Liver (tissue), 9 donors: ENCODE results near the gene ZNF146. TPM values are rescaled to one million over a fixed set of nuclear protein-coding genes. Genes with fewer than 3 reads are reported as not detected.

Source experiments
- DNase-seq: peaks from one replicate; pipeline ENCODE4 v3.0.0-alpha.2; 2017; ENCODE audit warnings: low spot score
- H3K27ac ChIP-seq, 2 donors: one replicate each; pipeline ENCODE4 v1.7.0; 2013; ENCODE audit warnings: inconsistent platforms in 2 of 2, low read length in 2 of 2, control low read depth in 1 of 2, low read depth in 1 of 2, mild to moderate bottlenecking in 1 of 2
- H3K27me3 ChIP-seq, 4 donors: one replicate each; pipeline versions ENCODE4 v1.6.1 to v1.7.0; 2013; ENCODE audit warnings: low read length in 3 of 4, inconsistent platforms in 1 of 4, mild to moderate bottlenecking in 1 of 4, moderate library complexity in 1 of 4; ENCODE audit not compliant: control insufficient read depth in 4 of 4, insufficient read depth in 4 of 4
- H3K36me3 ChIP-seq, 4 donors: one replicate each; pipeline versions ENCODE4 v1.6.1 to v1.7.0; 2013; ENCODE audit warnings: low read length in 3 of 4, mild to moderate bottlenecking in 3 of 4, low read depth in 1 of 4, moderate library complexity in 1 of 4; ENCODE audit not compliant: control insufficient read depth in 4 of 4, insufficient read depth in 3 of 4
- H3K4me1 ChIP-seq, 4 donors: one replicate each; pipeline versions ENCODE4 v1.6.1 to v1.7.0; 2013; ENCODE audit warnings: low read length in 3 of 4, mild to moderate bottlenecking in 3 of 4, moderate library complexity in 1 of 4; ENCODE audit not compliant: control insufficient read depth in 4 of 4, insufficient read depth in 4 of 4
- H3K4me3 ChIP-seq, 3 donors: one replicate each; pipeline versions ENCODE4 v1.6.1 to v1.7.0; 2013; ENCODE audit warnings: low read length in 3 of 3, control low read depth in 1 of 3, low read depth in 1 of 3, mild to moderate bottlenecking in 1 of 3
- H3K9ac ChIP-seq, 2 donors: one replicate each; pipeline ENCODE4 v1.7.0; 2013; ENCODE audit warnings: low read length in 2 of 2, mild to moderate bottlenecking in 2 of 2, moderate library complexity in 2 of 2, control low read depth in 1 of 2, low read depth in 1 of 2
- H3K9me3 ChIP-seq, 4 donors: one replicate each; pipeline versions ENCODE4 v1.6.1 to v1.7.0; 2013; ENCODE audit warnings: low read length in 3 of 4; ENCODE audit not compliant: control insufficient read depth in 4 of 4
- EGR1 ChIP-seq, 2 donors: IDR thresholded peaks; 2 replicates each; pipeline ENCODE4 v1.6.1; 2016 to 2018; ENCODE audit warnings: antibody characterized with exemption in 2 of 2, low read depth in 2 of 2
- FOXA1 ChIP-seq: IDR thresholded peaks from 2 replicates; pipeline ENCODE4 v1.6.1; 2016; ENCODE audit warnings: antibody characterized with exemption
- FOXA2 ChIP-seq: IDR thresholded peaks from 2 replicates; pipeline ENCODE4 v1.6.1; 2016; ENCODE audit warnings: antibody characterized with exemption
- GABPA ChIP-seq, 2 donors: IDR thresholded peaks in 1 of 2; conservative IDR thresholded peaks in 1 of 2; 2 replicates each; pipeline ENCODE4 v1.6.1; 2016; ENCODE audit warnings: antibody characterized with exemption in 2 of 2, mild to moderate bottlenecking in 1 of 2, moderate library complexity in 1 of 2
- HNF4A ChIP-seq, 2 donors: conservative IDR thresholded peaks; 2 replicates each; pipeline ENCODE4 v1.6.1; 2016; ENCODE audit warnings: antibody characterized with exemption in 2 of 2, mild to moderate bottlenecking in 2 of 2
- HNF4G ChIP-seq: IDR thresholded peaks from 2 replicates; pipeline ENCODE4 v1.6.1; 2016; ENCODE audit warnings: antibody characterized with exemption
- JUND ChIP-seq, 2 donors: IDR thresholded peaks; 2 replicates each; pipeline ENCODE4 v1.6.1; 2016; ENCODE audit warnings: antibody characterized with exemption in 2 of 2
- NR2F2 ChIP-seq: IDR thresholded peaks from 2 replicates; pipeline ENCODE4 v1.6.1; 2016; ENCODE audit warnings: antibody characterized with exemption
- RAD21 ChIP-seq, 2 donors: IDR thresholded peaks; 2 replicates each; pipeline ENCODE4 v1.6.1; 2016; ENCODE audit warnings: antibody characterized with exemption in 2 of 2, mild to moderate bottlenecking in 2 of 2
- RXRA ChIP-seq, 2 donors: IDR thresholded peaks; 2 replicates each; pipeline ENCODE4 v1.6.1; 2017 to 2018; ENCODE audit warnings: antibody characterized with exemption in 2 of 2, mild to moderate bottlenecking in 1 of 2
- SP1 ChIP-seq: IDR thresholded peaks from 2 replicates; pipeline ENCODE4 v1.6.1; 2018; ENCODE audit warnings: antibody characterized with exemption, mild to moderate bottlenecking
- YY1 ChIP-seq: IDR thresholded peaks from 2 replicates; pipeline ENCODE4 v1.6.1; 2016; ENCODE audit warnings: antibody characterized with exemption, mild to moderate bottlenecking
- WGBS: extraction: QIAGEN DNeasy Blood & Tissue Kit; methylation state at CpG from one replicate; pipeline ENCODE4 v1.1.7; 2013; 5-methylcytosine and 5-hydroxymethylcytosine counted together
- polyA plus RNA-seq, 2 donors: library from polyadenylated mRNA; stranded (reverse) in 1 of 2; unstranded in 1 of 2; fragments of 200-250 nt in 1 of 2; fragments of >200 nt in 1 of 2; fragmentation: Nextera tagmentation in 1 of 2; extraction: Ambion mirVana in 1 of 2; gene quantifications; one replicate each; pipeline versions ENCODE4 v1.2.1 to v1.2.3, GENCODE V29; 2013 to 2015
- total RNA-seq, 2 donors: library from RNA; depleted of rRNA; stranded (reverse); fragments of >200 nt; gene quantifications; one replicate each; pipeline ENCODE4 v1.2.3, GENCODE V29; 2014
- TF ChIP-seq, protein P1 (sequence below): IDR thresholded peaks from 2 replicates; pipeline ENCODE4 v1.6.1; 2016; ENCODE audit warnings: antibody characterized with exemption, mild to moderate bottlenecking
- TF ChIP-seq, protein P2 (sequence below): IDR thresholded peaks from 2 replicates; pipeline ENCODE4 v1.6.1; 2016; ENCODE audit warnings: antibody characterized with exemption
- TF ChIP-seq, protein P3 (sequence below): fragments of 150-350 bp; IDR thresholded peaks from 2 replicates; pipeline ENCODE4 v1.5.1; 2017; ENCODE audit warnings: improper control_type of control experiment, low read depth, low read length; ENCODE audit not compliant: missing input control
- TF ChIP-seq, protein P4 (sequence below): IDR thresholded peaks from 2 replicates; pipeline ENCODE4 v1.6.1; 2016; ENCODE audit warnings: antibody characterized with exemption
- donor health status: healthy.
- donor health status: healthy.
- donor health status: healthy.
- donor health status: healthy.
- donor health status: healthy.

ZNF146 gene
- total and polyA plus RNA-seq, 4 donors = 16.6 to 48.6 (median 24.1) TPM

DNA sequence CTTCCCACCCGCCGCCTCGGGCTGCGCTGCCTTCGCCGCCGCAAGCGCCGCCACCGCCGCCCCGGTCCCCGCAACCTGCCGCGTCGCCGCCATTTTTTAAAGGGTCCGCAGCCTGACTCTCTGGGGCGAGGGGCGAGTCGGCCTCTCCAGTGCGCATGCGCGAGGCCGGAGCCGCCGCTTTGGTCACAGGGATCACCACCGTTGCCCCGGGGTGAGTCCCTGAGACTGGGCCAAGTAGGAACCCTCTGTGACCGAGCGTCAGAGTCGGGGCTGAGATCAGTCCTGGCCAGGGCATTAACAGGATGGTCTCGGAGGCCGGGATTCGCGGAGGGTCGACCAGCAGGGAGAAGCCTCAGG, 42.6 kb downstream of the ZNF146 start:
- Histone ChIP-seq H3K36me3 (no peaks in the 10 kb centered on the region), H3K4me3 (peak overlapping the region in 2 of 3 donors; percentile 38 to 40), H3K27me3 (no peaks in the 10 kb centered on the region), H3K27ac (no peak overlapping the region), H3K4me1 (no peaks in the 10 kb centered on the region), H3K9ac (no peak overlapping the region), H3K9me3 (peaks cover 0 to 29% (median 10%) of the 10 kb centered on the region in 4 donors)
- TF ChIP-seq GABPA (IDR thresholded peaks at IDR 0.05 in 1 of 2, conservative IDR thresholded peaks at IDR 0.05 in 1 of 2) = no peak
- TF ChIP-seq HNF4A (conservative IDR thresholded peaks at IDR 0.05) = no peak
- TF ChIP-seq, protein P1, sequence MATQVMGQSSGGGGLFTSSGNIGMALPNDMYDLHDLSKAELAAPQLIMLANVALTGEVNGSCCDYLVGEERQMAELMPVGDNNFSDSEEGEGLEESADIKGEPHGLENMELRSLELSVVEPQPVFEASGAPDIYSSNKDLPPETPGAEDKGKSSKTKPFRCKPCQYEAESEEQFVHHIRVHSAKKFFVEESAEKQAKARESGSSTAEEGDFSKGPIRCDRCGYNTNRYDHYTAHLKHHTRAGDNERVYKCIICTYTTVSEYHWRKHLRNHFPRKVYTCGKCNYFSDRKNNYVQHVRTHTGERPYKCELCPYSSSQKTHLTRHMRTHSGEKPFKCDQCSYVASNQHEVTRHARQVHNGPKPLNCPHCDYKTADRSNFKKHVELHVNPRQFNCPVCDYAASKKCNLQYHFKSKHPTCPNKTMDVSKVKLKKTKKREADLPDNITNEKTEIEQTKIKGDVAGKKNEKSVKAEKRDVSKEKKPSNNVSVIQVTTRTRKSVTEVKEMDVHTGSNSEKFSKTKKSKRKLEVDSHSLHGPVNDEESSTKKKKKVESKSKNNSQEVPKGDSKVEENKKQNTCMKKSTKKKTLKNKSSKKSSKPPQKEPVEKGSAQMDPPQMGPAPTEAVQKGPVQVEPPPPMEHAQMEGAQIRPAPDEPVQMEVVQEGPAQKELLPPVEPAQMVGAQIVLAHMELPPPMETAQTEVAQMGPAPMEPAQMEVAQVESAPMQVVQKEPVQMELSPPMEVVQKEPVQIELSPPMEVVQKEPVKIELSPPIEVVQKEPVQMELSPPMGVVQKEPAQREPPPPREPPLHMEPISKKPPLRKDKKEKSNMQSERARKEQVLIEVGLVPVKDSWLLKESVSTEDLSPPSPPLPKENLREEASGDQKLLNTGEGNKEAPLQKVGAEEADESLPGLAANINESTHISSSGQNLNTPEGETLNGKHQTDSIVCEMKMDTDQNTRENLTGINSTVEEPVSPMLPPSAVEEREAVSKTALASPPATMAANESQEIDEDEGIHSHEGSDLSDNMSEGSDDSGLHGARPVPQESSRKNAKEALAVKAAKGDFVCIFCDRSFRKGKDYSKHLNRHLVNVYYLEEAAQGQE = no peak
- TF ChIP-seq, protein P2, sequence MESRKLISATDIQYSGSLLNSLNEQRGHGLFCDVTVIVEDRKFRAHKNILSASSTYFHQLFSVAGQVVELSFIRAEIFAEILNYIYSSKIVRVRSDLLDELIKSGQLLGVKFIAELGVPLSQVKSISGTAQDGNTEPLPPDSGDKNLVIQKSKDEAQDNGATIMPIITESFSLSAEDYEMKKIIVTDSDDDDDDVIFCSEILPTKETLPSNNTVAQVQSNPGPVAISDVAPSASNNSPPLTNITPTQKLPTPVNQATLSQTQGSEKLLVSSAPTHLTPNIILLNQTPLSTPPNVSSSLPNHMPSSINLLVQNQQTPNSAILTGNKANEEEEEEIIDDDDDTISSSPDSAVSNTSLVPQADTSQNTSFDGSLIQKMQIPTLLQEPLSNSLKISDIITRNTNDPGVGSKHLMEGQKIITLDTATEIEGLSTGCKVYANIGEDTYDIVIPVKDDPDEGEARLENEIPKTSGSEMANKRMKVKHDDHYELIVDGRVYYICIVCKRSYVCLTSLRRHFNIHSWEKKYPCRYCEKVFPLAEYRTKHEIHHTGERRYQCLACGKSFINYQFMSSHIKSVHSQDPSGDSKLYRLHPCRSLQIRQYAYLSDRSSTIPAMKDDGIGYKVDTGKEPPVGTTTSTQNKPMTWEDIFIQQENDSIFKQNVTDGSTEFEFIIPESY = no peak
- TF ChIP-seq RAD21 (IDR thresholded peaks at IDR 0.05) = no peak
- no peak for TF ChIP-seq RXRA (IDR thresholded peaks at IDR 0.05)
- TF ChIP-seq EGR1 (IDR thresholded peaks at IDR 0.05; ENCODE audit: low read depth in 2 of 2) = no peak
- no peak for TF ChIP-seq FOXA2
- TF ChIP-seq, protein P3, sequence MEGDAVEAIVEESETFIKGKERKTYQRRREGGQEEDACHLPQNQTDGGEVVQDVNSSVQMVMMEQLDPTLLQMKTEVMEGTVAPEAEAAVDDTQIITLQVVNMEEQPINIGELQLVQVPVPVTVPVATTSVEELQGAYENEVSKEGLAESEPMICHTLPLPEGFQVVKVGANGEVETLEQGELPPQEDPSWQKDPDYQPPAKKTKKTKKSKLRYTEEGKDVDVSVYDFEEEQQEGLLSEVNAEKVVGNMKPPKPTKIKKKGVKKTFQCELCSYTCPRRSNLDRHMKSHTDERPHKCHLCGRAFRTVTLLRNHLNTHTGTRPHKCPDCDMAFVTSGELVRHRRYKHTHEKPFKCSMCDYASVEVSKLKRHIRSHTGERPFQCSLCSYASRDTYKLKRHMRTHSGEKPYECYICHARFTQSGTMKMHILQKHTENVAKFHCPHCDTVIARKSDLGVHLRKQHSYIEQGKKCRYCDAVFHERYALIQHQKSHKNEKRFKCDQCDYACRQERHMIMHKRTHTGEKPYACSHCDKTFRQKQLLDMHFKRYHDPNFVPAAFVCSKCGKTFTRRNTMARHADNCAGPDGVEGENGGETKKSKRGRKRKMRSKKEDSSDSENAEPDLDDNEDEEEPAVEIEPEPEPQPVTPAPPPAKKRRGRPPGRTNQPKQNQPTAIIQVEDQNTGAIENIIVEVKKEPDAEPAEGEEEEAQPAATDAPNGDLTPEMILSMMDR = no peak
- TF ChIP-seq, protein P4, sequence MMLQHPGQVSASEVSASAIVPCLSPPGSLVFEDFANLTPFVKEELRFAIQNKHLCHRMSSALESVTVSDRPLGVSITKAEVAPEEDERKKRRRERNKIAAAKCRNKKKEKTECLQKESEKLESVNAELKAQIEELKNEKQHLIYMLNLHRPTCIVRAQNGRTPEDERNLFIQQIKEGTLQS = no peak
- no peak for TF ChIP-seq YY1
- TF ChIP-seq HNF4G = no peak
- TF ChIP-seq JUND (IDR thresholded peaks at IDR 0.05) = no peak
- TF ChIP-seq NR2F2 = no peak
- WGBS = 18% methylated on average over 37 of the region's 37 CpGs
- DNase-seq = no peak

DNA sequence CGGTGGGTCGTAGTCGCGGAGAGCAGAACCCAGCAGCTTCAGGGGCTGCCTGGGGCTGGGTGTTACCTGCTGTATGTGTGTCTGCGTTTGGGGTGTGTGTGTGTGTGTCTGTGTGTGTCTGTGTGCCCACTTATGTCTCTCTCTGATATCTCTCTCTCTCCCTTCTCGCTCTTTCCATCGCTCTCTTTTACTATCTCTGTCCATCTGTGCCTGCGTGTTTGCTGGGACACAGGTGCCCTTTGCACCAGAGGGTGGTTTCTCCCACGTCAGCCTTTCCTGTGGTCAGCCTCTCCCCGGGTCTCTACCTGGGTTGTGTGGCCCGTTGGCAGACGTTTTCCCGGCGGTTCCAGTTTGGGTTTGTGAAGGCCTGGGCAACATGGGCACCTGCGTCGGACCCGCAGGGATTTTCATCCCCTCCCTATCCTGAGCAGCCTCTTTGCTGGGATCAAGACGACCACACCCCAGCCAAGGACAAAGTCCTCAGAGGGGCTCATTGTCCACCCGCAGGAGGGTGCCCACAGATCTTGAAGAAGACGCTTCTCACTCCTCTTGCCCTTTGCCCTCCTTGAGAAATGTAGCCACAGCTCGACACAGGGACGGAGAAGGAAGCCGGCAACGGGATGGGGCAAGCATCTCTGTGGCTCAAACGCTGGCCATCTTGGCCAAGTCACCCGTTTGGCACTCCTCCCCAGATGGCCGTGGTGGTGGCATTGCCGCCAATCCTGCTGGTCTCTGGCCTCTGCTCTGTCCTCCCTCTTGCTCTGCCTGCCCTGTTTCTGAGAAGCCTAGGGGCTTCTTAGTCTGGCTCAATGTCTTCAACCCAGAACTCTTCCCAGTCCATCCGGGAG, 43.3 kb downstream of the ZNF146 start:
- no peak for DNase-seq
- H3K9ac ChIP-seq = no peak overlapping the region
- no peak overlapping the region for H3K27ac ChIP-seq
- H3K4me1 ChIP-seq = no peaks in the 10 kb centered on the region
- WGBS = 83% methylated on average over 29 of the region's 29 CpGs
- no peaks in the 10 kb centered on the region for H3K36me3 ChIP-seq
- no peaks in the 10 kb centered on the region for H3K27me3 ChIP-seq
- H3K4me3 ChIP-seq = peak overlapping the region in 2 of 3 donors; percentile 5 to 33
- H3K9me3 ChIP-seq = peaks cover 0 to 28% (median 10%) of the 10 kb centered on the region in 4 donors
- TF ChIP-seq, protein P1 = no peak
- TF ChIP-seq NR2F2 (no peak), FOXA2 (no peak), HNF4A (conservative IDR thresholded peaks at IDR 0.05) (no peak), RXRA (IDR thresholded peaks at IDR 0.05) (no peak), EGR1 (IDR thresholded peaks at IDR 0.05; ENCODE audit: low read depth in 2 of 2) (no peak), FOXA1 (no peak), SP1 (no peak)
- TF ChIP-seq, protein P2 = no peak
